Measurements from ENCODE around the gene SEC14L2. TPM values are rescaled to one million over a fixed set of nuclear protein-coding genes. Genes with fewer than 3 reads are reported as not detected.

Gene SEC14L2
- total RNA-seq, 1 donor from 2014 or later = 14.5 TPM

DNA sequence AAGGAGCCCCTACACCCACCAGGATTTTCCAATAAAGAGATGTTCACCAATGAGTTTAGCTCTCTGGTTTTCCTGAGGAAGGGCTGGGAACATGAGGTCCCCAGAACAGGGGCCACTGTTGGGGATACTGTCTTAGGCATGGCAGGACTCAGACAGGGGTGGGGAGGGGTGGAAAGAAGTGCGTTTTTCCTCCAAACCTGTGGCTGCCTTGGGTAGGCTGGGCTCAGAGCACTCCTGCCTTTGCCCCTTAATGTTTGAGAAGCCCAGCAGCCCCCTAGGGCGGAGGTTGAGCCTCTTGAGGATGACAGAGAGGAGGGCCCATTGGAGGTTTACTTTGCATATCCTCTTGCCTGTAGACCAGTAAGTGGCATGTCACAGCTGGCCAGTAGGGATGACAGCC, 39.4 kb downstream of the SEC14L2 start:
- Mint-ChIP-seq H3K4me1 (ENCODE audit: low read depth, unreplicated experiment) (peaks cover 4% of the 10 kb centered on the region), H3K4me3 (ENCODE audit: unreplicated experiment) (no peak overlapping the region), H3K27ac (ENCODE audit: unreplicated experiment) (no peak overlapping the region), H3K36me3 (ENCODE audit: low read depth, unreplicated experiment) (no peaks in the 10 kb centered on the region), H3K9me3 (ENCODE audit: unreplicated experiment) (no peaks in the 10 kb centered on the region), H3K27me3 (ENCODE audit: low read depth, unreplicated experiment) (peaks cover 7% of the 10 kb centered on the region)
- H2AFZ ChIP-seq (ENCODE audit: low read depth, low read length) = no peak overlapping the region
- H3K79me2 ChIP-seq (ENCODE audit: insufficient read depth, low read length) = no peaks in the 10 kb centered on the region
- no peak overlapping the region for H3K4me2 ChIP-seq (ENCODE audit: low read length)
- no peak overlapping the region for H3K4me3 ChIP-seq (ENCODE audit: insufficient read depth, low read depth, low read length)
- FAIRE-seq (no peak), DNase-seq (ENCODE audit: low read depth) (no peak)
- H3K9ac ChIP-seq (ENCODE audit: low read length) = no peak overlapping the region
- TF ChIP-seq CTCF (IDR thresholded peaks at IDR 0.05; ENCODE audit: insufficient read depth, low read depth, low read length) (no peak), EZH2 (IDR thresholded peaks at IDR 0.05; ENCODE audit: insufficient read depth, low read length) (no peak)
- H3K36me3 ChIP-seq (ENCODE audit: insufficient read depth, low read length) = no peaks in the 10 kb centered on the region
- H4K20me1 ChIP-seq (ENCODE audit: insufficient read depth, low read length) = no peaks in the 10 kb centered on the region
- no peaks in the 10 kb centered on the region for H3K9me3 ChIP-seq (ENCODE audit: insufficient read depth, low read depth, low read length)
- peaks cover 4% of the 10 kb centered on the region for H3K27me3 ChIP-seq (ENCODE audit: insufficient read depth, low read length)
- H3K27ac ChIP-seq (ENCODE audit: low read depth, low read length) = no peak overlapping the region
- H3K4me1 ChIP-seq (ENCODE audit: insufficient read depth, low read length) = peaks cover 4% of the 10 kb centered on the region

- Histone ChIP-seq H3K36me3 (ENCODE audit: insufficient read depth, low read length) (no peaks in the 10 kb centered on the region), H4K20me1 (ENCODE audit: insufficient read depth, low read length) (no peaks in the 10 kb centered on the region), H3K9ac (ENCODE audit: low read length) (no peak overlapping the region), H2AFZ (ENCODE audit: low read depth, low read length) (no peak overlapping the region), H3K4me1 (ENCODE audit: insufficient read depth, low read length) (peaks cover 7% of the 10 kb centered on the region), H3K79me2 (ENCODE audit: insufficient read depth, low read length) (no peaks in the 10 kb centered on the region), H3K27ac (ENCODE audit: low read depth, low read length) (no peak overlapping the region), H3K27me3 (ENCODE audit: insufficient read depth, low read length) (peaks cover 4% of the 10 kb centered on the region), H3K4me3 (ENCODE audit: insufficient read depth, low read depth, low read length) (no peak overlapping the region), H3K9me3 (ENCODE audit: insufficient read depth, low read depth, low read length) (no peaks in the 10 kb centered on the region), H3K4me2 (ENCODE audit: low read length) (no peak overlapping the region)
- Mint-ChIP-seq H3K27me3 (ENCODE audit: low read depth, unreplicated experiment) (peaks cover 7% of the 10 kb centered on the region), H3K27ac (ENCODE audit: unreplicated experiment) (no peak overlapping the region), H3K9me3 (ENCODE audit: unreplicated experiment) (no peaks in the 10 kb centered on the region), H3K36me3 (ENCODE audit: low read depth, unreplicated experiment) (no peaks in the 10 kb centered on the region), H3K4me3 (ENCODE audit: unreplicated experiment) (no peak overlapping the region), H3K4me1 (ENCODE audit: low read depth, unreplicated experiment) (peaks cover 4% of the 10 kb centered on the region)
- TF ChIP-seq CTCF (IDR thresholded peaks at IDR 0.05; ENCODE audit: insufficient read depth, low read depth, low read length) (no peak), EZH2 (IDR thresholded peaks at IDR 0.05; ENCODE audit: insufficient read depth, low read length) (no peak)
- DNase-seq (ENCODE audit: low read depth) = no peak
- FAIRE-seq = no peak
These were observed 41.7 kb downstream of the SEC14L2 start for GRCh38 chr22:30438559-30438958.

DNA sequence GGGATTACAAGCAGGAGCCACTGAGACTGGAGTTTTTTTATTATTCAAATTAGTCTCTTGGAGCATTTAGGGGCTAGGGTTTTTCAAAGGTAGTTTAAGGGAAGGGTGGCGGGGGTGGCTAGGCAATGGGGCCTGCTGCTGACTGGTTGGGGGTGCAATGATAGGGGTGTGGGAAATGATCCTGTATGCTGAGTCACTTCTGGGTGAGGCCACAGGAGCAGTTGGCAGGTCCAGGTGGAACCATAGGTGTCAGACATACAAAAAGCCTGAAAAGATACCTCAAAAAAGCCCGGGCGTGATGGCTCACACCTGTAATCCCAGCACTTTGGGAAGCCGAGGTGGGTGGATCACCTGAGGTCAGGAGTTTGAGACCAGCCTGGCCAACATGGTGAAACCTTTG, 42.4 kb downstream of the SEC14L2 start:
- Mint-ChIP-seq H3K36me3 (ENCODE audit: low read depth, unreplicated experiment) (no peaks in the 10 kb centered on the region), H3K4me3 (ENCODE audit: unreplicated experiment) (no peak overlapping the region), H3K27me3 (ENCODE audit: low read depth, unreplicated experiment) (peaks cover 7% of the 10 kb centered on the region), H3K27ac (ENCODE audit: unreplicated experiment) (no peak overlapping the region), H3K4me1 (ENCODE audit: low read depth, unreplicated experiment) (peaks cover 4% of the 10 kb centered on the region), H3K9me3 (ENCODE audit: unreplicated experiment) (no peaks in the 10 kb centered on the region)
- Histone ChIP-seq H3K4me1 (ENCODE audit: insufficient read depth, low read length) (peaks cover 7% of the 10 kb centered on the region), H2AFZ (ENCODE audit: low read depth, low read length) (no peak overlapping the region), H3K4me2 (ENCODE audit: low read length) (no peak overlapping the region), H3K36me3 (ENCODE audit: insufficient read depth, low read length) (no peaks in the 10 kb centered on the region), H3K27me3 (ENCODE audit: insufficient read depth, low read length) (peaks cover 4% of the 10 kb centered on the region), H3K9ac (ENCODE audit: low read length) (no peak overlapping the region), H3K9me3 (ENCODE audit: insufficient read depth, low read depth, low read length) (no peaks in the 10 kb centered on the region), H3K4me3 (ENCODE audit: insufficient read depth, low read depth, low read length) (no peak overlapping the region), H4K20me1 (ENCODE audit: insufficient read depth, low read length) (no peaks in the 10 kb centered on the region), H3K79me2 (ENCODE audit: insufficient read depth, low read length) (no peaks in the 10 kb centered on the region), H3K27ac (ENCODE audit: low read depth, low read length) (no peak overlapping the region)
- TF ChIP-seq CTCF (IDR thresholded peaks at IDR 0.05; ENCODE audit: insufficient read depth, low read depth, low read length) = no peak
- TF ChIP-seq EZH2 (IDR thresholded peaks at IDR 0.05; ENCODE audit: insufficient read depth, low read length) = no peak
- DNase-seq (ENCODE audit: low read depth) = no peak
- no peak for FAIRE-seq

Data from astrocyte (in vitro differentiated cells and primary cell).